Left renal cortex interstitium (tissue), 4 donors: Measurements from ENCODE around the gene CNTFR. TPM values are rescaled to one million over a fixed set of nuclear protein-coding genes. Genes with fewer than 3 reads are reported as not detected.

Experiments
- DNase-seq, 4 donors: peaks; one replicate each; pipeline ENCODE4 v3.0.0-alpha.2; 2013; ENCODE audit warnings: low read depth in 4 of 4, low spot score in 2 of 4, missing footprints in 1 of 4
- polyA plus RNA-seq, 4 donors: library from polyadenylated mRNA; unstranded; fragments of 120-200 nt; gene quantifications; one replicate each; pipeline ENCODE4 v1.2.1, GENCODE V29; 2013; ENCODE audit not compliant: insufficient read length in 4 of 4

The CNTFR gene
- polyA plus RNA-seq, 4 donors, result 33.1 to 59.9 (median 47.4) TPM

DNA sequence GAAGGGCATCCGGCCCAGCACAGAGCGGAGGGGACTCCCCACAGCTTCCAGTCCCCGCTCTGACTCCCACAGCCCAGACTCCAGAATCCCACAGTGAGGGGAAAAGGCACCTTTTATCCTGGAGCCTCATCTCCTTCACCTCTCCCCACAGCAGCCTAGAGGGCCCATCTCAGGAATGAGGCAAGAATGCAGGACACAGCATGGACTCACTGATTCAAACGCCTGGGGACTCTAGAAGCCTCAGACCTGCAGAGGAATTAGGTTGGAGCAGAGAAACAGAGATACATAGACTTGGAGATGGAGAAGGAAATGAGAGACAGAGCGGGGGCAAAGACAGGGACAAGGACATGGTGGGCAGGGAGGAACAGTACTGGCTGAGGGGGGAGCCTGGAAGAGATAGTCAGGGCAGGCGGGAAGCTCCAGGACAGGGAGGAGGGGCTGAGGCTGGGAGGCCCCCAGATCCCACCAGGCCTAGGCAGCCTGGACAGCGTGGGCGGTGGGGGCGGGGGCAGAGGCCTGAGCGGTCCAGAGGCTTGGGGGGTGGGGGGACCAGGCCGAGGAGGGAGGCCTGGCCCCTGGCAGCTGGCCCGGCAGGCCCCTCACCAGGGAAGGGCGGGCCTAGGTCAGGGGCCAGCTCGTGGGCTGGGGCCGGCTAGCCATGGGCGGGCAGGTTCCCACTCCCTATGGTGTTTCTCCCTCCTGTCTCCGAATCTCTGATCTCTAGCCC lies 15.8 kb downstream of the CNTFR start:
- no peak for DNase-seq

DNA sequence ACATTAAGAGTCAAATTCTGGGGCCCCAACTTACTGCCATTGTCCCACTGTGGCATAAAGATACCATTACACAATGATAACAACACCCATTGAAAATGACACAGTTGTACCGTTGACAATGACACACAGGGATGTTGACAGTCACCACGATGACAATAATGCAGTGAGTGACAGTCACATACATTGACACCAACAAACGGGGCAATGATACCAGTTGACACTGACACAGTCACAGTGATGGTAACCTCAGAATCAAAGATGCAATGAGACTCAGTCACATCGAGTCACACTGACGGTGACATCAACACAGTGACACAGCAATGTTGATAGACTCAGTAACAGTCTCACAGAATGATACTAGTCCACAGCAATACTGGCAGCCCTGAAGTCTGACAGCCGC lies 16.9 kb downstream of the CNTFR start:
- DNase-seq, result no peak

DNA sequence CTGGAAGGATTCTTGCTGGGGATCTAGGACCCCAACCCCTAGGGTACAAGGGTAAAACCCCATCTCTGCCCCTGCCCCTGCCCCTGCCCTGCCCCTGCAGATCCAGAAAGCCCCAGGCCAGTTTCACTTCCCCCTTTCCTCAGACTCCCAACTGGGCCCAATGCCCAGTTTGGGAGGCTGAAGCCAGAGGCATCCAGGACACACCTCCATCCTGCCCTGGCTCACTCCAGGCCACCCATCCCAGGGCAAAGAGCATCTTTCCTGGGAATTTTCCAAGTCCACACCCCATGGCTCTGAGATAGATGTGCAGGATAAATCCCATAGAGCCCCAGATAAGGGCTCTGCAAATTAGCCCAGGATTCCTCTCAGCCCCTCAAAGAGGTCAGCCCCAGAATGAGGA lies 17.4 kb downstream of the CNTFR start:
- no peak for DNase-seq

DNA sequence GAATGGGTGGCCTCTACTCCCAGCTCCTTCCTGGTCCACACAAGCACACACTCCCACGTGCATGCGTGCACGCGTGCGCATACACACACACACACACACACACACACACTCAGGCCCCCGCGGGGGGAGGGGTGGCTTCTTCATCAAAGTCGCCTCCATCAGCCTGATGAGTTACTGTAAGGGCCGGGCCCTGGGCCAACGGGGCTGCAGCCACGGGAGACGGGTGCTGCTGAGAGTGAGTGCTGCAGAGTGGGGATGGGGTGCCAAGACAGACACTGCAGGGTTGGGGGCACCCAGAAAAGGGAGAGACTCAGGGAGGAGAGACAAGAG lies 18.1 kb downstream of the CNTFR start:
- DNase-seq, result no peak

DNA sequence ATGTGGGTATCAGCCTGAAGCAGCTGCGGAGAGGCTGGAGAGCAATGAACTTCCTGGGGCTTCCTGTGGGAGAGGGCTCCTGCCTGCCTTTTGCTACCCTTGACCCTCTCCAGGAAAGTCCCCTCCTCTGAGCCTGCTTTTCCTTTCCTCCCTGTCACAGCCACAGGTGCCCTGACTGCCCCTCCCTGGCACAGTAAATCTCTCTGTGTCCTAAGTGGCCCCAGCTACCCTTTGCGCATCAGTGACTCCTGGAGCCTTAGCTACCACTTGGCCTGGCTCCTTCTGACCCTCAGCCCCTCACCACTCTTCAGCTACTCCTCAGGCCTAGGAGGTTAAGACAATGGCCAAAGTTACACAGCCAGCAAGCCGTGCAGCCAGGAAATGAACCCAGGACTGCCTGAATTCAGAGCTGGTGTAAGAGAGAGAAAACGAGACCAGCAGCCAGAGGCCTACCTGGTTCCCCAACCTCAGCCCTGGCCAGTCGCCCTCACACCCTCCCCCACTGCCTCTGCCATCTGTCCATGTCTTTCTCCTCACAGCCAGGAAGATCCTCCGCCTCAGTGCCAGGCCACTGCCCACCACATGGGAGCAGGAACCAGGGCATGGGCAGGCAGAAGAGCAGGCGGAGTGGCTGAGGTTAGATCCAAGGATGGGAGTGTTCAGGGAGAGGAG lies 18.6 kb downstream of the CNTFR start:
- no peak for DNase-seq

DNA sequence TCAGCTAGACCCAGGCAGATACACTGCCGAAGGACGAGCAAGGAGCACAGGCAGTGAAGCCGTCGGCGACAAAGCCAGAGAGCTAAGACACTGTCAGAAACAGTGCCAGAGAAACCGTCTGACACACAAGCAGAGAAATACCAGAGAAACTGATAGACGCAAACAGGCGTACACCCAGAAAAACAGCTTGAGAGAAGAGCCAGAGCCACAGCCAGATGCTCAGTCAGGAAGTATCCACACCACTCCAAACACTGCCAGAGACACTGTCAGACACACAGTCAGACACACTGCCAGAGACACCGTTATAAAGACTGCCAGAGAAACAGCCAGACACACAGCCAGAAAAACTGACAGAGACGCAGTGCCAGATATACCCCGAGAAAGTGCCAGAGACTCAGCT lies 19.1 kb downstream of the CNTFR start:
- DNase-seq, result no peak

DNA sequence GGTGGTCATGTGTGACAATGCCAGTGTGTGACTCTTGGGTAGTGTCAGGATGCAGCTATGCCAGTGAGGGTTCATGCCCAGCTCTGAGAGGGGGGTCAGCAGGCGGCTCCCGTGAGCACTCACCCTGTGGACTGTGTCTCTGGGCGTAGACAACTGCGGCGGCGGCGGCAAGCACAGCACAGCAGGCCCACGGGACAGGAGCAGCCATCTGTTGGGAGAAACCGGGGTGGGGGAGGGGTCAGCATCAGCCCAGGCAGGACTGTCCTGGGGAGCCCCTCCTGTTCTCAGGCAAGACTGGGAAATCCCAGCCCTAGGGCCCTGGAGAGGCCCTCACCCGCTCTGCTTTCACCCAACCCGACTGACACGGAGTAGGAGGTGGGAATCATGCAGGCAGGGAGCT lies 20.8 kb downstream of the CNTFR start:
- DNase-seq, result no peak

DNA sequence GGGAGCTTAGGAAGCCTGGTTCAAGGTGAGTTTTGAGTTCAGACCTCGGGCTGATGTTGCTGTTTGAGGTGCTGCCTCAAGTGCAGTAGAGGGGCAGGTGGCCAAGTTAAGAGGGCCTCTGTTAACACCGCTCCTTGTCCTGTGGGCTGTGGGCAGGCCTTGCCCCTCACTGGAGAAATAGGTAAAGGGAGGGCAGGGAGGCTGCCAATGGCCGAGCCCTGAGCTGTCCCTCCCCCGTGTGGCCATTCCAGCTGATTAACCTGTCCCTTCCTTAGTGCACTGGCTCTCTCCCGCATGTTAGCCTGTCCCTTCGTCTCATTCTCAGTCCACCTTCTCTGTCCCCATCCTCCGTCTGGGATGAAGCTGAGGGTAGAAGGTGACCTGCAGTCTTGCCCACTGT lies 21.4 kb downstream of the CNTFR start:
- DNase-seq, result no peak

DNA sequence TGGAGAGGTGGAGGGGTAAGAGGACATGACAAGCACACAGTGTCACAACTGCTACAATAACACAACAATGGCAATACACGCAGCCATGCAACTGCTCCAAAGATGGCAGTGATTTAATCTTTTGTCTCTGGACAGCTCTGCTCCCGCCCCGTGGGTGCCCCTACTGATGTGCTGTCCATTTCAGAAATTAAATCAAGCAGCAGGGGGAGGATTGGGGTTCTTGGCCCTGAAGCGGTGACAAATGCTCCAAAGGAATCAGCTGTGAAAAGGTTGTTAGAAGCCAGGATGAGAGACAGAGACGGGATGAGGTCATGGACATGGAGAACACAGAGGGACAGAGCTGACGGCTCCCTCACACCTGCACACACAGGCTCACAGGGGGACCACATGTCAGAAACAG lies 22.6 kb downstream of the CNTFR start:
- DNase-seq, result no peak

DNA sequence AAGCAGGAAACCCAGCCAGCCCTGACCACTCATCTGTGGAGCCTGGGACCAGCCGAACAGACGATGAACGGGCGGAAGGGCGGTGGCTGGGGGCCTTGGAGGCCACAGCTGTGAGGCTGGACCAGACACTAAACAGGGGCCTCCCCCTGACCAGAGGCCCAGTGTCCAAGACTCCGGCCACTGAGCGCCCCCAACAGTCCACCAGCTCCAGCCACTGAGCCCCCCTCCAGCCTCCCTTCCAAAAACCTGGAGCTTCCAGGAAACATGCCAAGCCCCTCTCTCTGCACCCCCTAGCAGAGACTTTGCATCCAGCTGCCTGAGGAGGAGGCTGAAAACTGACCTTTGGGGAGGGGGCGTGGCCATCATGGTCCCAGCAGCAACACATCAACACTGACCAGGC lies 23.2 kb downstream of the CNTFR start:
- DNase-seq, result no peak

DNA sequence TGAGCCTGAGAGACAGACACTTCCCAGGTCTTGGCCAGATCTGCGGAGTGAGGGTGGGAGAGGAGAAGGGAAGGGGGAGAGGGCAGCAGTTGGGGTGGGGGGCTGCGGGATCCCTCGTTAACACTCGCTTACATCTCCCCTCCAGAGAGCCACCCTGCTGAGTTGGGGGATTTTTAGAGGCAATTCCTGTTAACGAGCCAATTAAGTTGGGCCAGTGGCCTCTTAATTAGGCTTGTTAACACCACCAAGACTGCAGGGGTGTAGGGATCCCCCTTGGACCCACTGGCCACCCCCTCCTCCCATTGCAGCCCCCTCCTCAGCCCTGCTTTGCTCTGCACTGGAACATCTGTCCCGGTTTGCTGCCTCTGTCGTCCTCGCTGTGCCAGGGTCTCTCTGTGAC lies 23.7 kb downstream of the CNTFR start:
- no peak for DNase-seq

DNA sequence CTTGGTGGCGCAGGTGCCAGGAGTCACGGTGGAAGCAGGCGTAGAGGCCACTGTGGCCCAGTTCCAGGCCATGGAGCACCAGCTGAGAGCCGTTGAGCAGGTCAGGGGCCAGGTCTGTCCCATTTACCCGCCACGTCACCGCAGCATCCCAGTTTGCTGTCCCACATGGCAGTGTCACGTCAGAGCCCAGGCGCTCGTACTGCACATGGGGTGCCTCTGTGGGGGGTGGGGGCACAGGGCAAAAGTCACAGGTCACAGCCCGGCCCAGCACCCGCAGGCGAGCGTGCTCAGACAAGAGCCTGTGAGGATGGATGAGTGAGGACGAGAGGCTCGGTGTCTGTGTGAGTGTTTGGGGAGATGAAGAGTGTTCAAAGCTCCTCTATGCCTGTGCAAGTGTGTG lies 24.9 kb downstream of the CNTFR start:
- DNase-seq, result no peak

DNA sequence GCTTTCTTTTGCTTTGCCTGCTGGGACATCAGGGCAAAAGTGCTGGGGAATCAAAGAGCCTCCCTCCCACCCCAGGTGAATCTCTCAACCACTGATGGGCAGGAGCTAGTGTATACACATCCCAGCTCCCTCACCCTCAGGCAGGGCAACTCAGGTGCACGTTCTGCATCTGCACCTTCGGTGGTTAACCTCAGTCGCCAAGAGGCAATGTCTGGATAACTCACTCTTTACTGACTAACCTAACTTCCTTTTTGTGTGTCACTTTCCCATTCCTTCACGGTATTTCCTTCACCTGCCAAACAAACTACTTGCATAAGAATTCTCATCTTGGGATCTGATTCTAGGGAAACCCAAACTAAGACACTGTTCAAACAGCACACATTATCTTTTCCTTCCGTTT lies 26.3 kb downstream of the CNTFR start:
- DNase-seq, result no peak

DNA sequence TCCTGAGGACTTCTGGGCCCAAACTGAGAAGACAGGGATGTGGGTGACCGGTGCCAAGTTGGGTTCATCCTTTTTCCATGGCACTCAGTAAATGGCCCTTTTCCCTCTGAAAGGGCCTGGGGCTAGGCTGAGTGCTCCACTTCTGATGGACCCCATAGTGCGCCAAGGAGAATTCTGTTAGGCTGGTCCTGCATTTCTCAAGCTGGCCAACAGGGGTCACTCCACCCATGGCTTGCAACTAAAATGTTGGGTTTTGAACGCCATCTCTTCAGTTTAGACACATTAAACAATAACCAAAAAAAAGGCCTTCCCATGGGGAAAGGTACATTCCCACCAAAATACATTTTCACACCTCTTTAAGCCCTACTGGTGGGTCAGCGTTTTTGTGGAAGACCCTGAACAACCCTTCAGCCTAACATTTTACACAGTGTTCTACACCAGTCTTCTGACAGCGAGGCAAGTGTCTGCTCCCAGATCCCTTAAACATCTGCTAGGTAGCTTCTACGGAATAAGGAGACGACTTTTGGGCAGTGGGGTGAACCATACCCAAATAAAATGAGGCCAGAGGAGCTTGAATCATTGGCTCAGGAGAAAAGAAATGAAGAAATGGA lies 27.3 kb downstream of the CNTFR start:
- no peak for DNase-seq

DNA sequence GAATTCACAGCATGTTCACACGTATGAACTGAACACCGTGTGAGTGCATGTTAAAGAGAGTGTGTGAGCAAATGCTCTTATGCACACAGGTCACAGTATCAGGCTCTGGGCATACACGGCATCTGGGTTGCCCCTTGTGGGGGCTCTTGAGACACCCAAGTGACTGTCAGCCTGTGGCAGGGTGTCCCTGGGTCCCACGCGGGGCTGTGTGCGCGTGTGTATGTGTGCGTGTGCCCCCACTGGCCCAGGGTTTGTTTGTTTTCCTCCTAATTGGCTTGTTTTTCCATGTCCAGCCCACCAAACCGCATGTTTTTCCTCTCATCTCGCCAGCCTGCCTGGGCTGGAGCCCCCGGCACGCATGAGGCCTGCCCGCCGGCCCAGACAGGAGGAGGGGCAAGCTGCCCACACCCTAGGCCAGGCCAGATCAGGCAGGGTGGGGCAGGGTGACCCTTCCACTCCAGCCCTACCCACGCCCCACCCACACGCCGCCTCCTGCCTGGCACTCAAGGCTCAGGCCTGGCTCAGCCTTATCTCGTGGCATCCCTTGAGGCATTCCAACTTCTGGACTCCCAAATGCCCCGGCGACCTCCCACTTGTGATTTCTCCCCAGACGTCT lies 28.8 kb downstream of the CNTFR start:
- DNase-seq, result no peak

DNA sequence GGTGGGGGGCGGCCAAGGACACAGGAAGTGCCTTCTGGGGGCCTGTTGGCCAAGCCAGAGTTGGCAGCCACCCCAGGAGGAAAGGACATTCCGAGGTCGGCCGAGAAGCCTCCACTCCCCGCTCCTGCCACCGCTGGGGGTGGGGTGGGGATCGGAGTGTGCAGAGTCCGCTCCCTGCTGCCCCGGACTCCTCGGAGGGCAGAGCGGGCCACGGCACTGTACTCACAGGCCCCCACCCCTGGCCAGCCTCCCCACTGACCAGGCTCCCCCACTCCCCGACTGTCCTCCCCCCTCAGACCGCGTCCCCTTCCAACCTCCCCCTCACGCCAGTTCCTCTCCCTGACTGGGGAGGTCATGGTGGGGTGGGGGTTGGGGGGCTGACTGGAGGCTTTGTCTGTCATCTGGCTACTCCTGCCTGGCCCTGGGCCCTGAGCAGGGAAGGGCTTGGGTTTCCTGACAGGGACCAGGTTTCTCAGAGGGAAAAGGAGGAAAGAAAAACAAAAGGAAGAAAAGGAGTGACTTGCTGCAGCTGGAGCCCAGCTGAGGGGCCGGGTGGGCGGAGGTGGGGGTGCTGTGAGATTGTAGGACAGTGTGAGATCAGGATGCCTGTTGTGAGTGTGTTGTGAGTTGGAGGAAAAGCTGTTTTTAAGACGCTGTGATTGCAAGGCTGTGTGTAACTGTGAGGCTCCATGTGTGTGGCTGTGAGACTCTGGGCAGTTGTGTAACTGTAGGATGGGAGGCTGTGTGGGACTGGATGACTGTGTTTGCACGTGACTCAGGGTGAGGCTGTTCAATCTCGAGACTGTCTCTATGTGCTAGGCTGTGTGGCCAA lies 29.7 kb downstream of the CNTFR start:
- DNase-seq, result no peak

DNA sequence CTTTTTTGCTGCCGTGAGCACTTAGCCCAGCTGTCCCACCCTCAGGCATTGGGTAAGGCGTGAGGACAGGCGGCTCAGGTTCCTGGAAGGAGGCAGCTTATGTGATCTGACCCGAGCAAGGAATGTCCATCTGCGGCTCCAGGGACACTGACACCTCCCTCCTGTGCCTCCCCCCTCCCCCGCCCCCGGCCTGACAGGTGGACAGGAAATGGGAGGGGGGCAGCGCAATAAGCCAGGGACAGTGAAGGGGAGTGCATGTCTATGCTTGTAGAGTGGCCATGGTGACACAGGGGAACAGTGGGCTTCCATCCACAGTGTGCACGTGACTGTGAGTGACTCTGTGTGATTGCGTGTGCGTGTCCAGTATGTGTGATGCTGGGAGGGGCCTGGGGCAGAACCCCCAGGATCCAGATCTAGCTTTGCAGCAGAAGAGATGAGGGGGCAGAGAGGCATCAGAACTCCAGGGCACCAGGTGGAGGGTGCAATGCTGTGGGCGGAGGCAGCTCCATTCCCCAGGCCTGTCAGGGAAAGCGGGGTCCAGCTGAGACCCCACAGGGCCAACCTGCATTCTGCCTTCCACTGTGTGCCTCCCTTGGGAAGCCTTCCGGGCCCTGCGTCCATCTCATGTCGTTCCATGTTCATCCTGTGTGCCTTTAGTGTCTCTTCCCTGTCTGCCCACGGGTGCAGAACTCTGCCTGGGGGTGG lies 30.5 kb downstream of the CNTFR start:
- no peak for DNase-seq

DNA sequence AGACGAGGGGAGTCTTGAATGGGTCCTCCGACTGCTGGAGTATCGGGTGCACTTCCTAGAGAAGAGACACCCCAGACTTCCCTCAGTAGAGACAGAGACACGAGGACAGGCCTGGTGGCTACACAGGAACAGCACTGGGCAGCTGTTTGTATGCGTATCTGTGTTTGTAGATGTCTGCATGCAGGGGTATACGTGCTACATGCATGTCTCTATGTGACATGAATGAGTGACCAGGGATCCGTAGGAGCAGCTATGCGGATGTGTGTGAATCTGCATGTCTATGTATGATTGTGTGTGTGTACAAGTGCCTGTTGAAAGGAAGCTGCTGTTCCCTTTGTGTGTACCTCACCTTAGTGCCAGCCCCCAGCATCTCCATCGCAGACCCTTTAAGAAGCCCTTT lies 31.2 kb downstream of the CNTFR start:
- DNase-seq, result no peak

DNA sequence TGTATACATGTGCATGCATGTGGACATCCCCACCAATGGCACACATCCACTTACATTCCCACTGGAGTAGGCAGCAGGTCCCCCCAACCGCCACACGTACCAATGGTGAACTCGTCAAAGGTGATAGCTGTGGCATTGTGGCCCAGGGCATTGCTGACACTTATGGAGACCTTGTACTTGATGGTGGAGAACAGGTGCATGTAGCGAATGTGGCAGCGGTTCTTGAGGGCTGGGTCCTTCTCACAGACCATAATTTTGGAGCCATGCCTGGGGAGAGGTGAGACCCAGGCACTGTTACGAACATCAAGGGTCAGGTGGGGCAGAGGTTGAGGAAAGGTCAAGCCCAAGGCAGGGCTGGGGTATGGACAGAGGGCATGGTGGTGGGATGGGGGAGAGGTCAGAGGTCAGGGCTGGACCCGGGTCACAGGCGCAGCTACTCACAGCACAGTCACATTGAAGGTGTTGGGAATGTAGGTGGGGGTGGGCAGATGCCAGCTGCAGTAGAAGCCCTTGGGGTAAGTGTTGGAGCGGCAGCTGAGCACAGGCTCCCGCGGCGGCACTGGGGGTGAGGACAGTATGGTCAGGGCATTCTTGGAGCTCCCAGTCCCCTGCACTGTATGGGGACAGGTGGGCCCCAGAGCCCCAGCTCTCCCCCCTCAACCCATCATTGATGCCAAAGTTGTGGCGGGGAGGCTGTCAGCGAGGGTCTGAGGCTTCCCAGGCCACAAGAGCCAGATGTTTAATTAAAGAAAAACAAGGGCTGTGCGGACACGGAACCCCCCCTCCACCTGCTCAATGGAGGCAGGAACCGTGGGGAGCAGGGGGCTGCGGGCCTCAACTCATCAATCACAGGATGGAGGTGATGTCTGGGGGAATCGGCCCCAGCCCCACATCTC lies 31.9 kb downstream of the CNTFR start:
- no peak for DNase-seq
